HG03342 (cell line): ENCODE results near the gene ADGRB3.
"Not testable (repeated sequence)": the region's sequence is repeated elsewhere in the genome, so short reads cannot be mapped to it uniquely, and the experiment has no call there.

Experiments used
- ATAC-seq: cut with Tn5 transposase; IDR thresholded peaks from one replicate; pipeline ENCODE4 v1.9.1; 2021; ENCODE audit warnings: mild to moderate bottlenecking, moderate library complexity; ENCODE audit not compliant: unreplicated experiment

Gene ADGRB3

GRCh38 chr6:68776354-68776753 lies 141.3 kb downstream of the ADGRB3 start:
- no peak for ATAC-seq

GRCh38 chr6:68777956-68778355 lies 142.9 kb downstream of the ADGRB3 start:
- no peak for ATAC-seq

- no peak for ATAC-seq
Measured at GRCh38 chr6:68778356-68779020, 143.4 kb downstream of the ADGRB3 start.

GRCh38 chr6:68779366-68779765 lies 144.3 kb downstream of the ADGRB3 start:
- ATAC-seq: no peak

GRCh38 chr6:68790128-68790527 lies 155.0 kb downstream of the ADGRB3 start:
- ATAC-seq: not testable (repeated sequence)

GRCh38 chr6:68814976-68815375 lies 179.9 kb downstream of the ADGRB3 start:
- ATAC-seq: not testable (repeated sequence)

GRCh38 chr6:68826501-68826900 lies 191.4 kb downstream of the ADGRB3 start:
- no peak for ATAC-seq

- no peak for ATAC-seq
Measured at GRCh38 chr6:68834551-68834950, 199.5 kb downstream of the ADGRB3 start.

GRCh38 chr6:68838571-68838970 lies 203.5 kb downstream of the ADGRB3 start:
- no peak for ATAC-seq

GRCh38 chr6:68852791-68853190 lies 217.7 kb downstream of the ADGRB3 start:
- ATAC-seq: no peak

GRCh38 chr6:68859233-68859632 lies 224.2 kb downstream of the ADGRB3 start:
- ATAC-seq: no peak

- ATAC-seq: no peak
Measured at GRCh38 chr6:68868646-68869045, 233.6 kb downstream of the ADGRB3 start.

- no peak for ATAC-seq
Measured at GRCh38 chr6:68873236-68873635, 238.2 kb downstream of the ADGRB3 start.

- ATAC-seq: no peak
Measured at GRCh38 chr6:68874747-68875146, 239.7 kb downstream of the ADGRB3 start.

GRCh38 chr6:68875403-68875802 lies 240.3 kb downstream of the ADGRB3 start:
- ATAC-seq: no peak

- ATAC-seq: peak; percentile 66
Measured at GRCh38 chr6:68876792-68877493, 241.9 kb downstream of the ADGRB3 start.

- no peak for ATAC-seq
Measured at GRCh38 chr6:68880050-68880813, 245.2 kb downstream of the ADGRB3 start.

GRCh38 chr6:68883325-68883724 lies 248.2 kb downstream of the ADGRB3 start:
- not testable (repeated sequence) for ATAC-seq

- no peak for ATAC-seq
Measured at GRCh38 chr6:68891419-68891818, 256.3 kb downstream of the ADGRB3 start.

- ATAC-seq: no peak
Measured at GRCh38 chr6:68892452-68892851, 257.4 kb downstream of the ADGRB3 start.

GRCh38 chr6:68895929-68896328 lies 260.8 kb downstream of the ADGRB3 start:
- no peak for ATAC-seq

GRCh38 chr6:68901044-68901443 lies 266.0 kb downstream of the ADGRB3 start:
- no peak for ATAC-seq
